Urothelium cell line (cell line): ENCODE results near the gene STARD5.
A peak's percentile ranks its signal among the peaks of the same experiment; 100 is the strongest.

Source experiments
- DNase-seq: peaks from one replicate; pipeline ENCODE4 v3.0.0; 2011; ENCODE audit warnings: low spot score, mixed read lengths
- FAIRE-seq: peaks from 2 replicates; lab custom pipeline; 2011; peaks lifted over from hg19 to GRCh38; lab: Jason Lieb, UNC

Gene STARD5

DNA sequence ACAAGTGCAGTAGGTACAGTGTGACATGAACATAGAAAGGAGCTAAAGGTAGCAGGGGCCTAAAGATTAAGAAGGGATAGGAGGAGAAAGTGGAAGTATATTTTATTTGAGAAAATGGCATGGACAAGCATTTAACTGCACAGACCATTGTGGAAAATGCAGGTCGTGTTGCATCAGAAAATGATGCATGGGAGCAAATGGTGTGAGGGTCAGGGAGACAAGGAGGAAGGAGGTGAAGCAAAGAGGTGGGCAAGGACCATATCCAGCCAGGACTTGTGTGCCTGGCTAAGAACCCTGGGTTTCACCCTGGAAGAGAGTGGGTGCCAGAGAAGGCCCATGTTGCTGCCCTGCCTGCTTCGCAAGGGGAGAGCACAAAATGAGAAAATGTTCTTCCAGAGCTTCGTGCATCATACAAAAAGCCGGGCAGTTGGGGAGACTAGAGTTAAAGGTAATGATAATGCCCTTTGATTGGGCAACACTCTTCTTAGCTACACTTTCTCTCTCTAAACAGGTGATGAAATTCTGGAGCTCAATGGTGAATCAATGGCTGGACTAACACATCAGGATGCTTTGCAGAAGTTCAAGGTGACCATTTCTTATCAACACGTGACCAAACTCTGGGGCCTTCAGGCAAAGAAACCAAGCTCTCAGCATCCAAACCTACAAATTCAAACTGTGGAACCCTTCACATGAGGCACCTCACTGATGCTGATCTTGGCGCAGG lies 45.5 kb downstream of the STARD5 start:
- FAIRE-seq (no peak), DNase-seq (no peak)

DNA sequence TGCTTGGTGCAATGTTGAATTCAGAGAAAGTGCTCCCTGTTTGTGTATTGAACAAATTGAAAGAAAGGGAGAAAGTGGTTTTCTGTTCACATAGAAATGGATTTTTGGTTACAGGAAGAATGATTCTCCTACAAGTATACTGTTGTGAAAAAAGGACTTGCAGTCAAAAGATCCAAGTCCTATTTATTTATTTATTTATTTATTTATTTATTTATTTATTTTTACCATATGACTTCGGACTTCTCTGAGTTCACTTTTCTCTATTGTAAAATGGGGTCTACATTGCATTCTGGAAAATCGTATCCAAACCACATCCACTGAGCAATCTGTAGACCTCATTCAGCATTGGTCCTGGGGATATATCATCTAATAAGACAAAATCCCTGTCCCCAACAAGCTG lies 46.1 kb downstream of the STARD5 start:
- FAIRE-seq = no peak
- DNase-seq = no peak

DNA sequence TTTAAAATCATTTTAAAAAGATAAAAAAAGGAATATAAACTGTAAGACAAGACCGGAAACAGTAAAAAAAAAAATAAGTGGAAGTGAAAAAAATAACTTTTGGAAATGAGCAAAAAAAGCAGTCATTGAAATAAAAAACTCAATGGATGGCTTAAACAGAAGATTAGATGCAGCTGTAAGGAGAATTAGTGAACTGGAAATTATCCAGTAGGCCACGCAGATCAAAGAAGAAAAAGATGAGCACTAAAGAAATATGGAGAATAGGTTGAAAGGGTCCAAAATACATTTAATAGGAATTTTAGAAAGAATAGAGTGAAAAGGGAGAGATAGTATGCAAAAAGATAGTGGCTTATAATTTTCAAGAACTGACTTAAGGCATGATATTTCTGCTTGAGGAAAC lies 47.0 kb downstream of the STARD5 start:
- DNase-seq = no peak
- no peak for FAIRE-seq

DNA sequence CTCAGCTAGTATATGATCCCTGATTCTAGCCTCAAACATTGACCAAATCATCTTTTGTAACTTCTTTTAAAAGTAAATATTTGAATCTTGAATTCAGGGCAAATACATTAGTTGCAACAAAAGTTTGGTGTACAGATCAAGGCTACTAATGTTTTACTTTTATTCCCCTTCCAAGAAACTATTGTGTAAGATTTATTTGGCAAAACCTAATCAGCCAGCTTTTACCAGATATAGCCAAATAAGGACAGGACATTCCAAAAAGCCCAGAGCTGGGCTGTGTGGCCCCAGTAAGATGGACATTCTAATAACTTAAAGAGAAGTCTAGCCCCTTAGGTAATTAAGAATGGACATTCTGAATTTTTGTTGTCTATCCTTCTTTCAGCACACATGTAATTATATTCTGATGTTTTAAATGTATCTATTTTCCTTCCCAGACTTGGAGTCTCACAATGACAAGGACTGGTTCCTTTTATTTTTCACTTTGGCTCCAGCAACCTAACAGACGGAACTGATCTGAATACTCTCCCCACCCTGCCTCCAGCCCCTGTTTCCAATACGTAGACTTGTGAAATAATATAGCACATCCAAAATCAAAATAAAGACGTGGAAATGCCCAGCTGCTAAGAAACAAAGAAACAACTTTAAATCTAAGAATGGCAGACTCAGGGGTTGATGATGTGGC lies 48.1 kb downstream of the STARD5 start:
- DNase-seq (no peak), FAIRE-seq (no peak)

DNA sequence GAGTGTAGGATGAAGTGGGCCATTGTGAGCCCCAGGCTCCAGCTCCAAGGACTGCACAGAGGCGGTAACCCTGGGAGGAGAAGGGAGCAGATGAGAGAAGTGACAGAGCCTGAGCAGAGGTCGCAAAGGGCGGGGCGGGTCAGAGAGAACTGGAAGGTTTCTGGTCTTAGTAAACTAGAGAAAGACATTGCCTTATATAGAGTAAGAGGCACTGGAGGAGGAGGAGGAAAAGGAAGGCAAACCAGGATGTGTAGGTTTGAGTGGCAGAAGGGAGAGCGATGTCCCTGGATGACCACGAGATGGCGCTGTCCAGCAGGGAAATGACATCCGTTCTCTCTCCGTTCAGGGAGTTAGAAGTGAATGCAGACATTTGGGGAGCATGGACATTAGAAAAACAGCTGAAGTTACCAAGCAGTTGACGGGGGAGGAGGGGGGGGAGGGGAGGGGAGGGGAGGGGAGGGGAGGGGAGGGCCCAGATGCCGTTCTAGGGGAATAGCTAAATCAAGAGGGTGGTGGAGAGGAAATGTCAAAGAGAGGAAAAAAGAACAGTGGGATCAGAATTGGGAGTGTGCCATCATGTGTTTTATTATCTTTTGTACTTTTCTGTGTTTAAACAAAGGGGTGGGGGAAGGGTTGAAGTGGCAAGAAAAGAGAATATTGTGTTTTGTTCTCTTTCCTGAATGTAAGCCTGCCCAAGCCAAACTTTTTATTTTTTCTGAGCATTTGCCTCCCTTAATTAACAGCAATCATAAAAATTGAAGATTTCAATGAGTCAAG lies 48.8 kb downstream of the STARD5 start:
- peak; percentile 94 for FAIRE-seq
- peak; percentile 80 for DNase-seq

DNA sequence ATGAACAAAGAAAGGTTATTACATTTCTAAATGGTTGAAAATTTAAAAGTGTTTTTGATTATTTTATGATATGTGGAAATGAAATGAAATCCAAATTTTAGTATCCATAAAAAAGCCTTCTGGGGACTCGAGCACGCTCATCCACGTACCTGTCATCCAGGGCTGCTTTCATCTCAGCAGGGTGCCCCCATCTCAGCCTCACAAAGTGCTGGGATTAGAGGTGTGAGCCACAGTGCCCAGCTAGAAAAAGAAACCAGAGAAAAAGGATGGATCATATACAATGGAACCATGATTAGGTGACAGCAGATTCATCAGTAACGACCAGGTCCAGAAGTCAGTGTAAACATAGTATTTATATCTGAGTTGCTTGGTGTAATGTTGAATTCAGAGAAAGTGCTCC lies 49.7 kb downstream of the STARD5 start:
- FAIRE-seq (no peak), DNase-seq (no peak)

DNA sequence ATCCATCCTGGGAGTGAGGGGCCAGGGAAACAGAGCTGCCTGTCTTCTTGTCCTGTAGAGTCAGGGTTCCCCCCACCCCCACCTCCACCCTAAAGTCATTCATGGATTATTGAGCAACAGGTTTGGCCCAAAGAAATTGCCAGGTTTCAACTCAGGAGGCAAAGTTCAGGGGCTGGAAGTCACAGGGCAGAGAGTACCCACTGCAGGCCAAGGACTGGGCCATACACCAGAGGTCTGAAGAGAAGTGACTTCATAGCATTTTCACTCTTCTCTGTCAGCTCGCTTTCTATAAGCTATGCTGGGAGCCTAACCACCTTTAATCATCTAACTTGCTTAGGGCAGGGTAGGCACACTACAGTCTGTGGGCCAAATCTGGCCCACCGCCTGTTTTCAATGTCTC lies 50.1 kb downstream of the STARD5 start:
- FAIRE-seq = no peak
- no peak for DNase-seq

DNA sequence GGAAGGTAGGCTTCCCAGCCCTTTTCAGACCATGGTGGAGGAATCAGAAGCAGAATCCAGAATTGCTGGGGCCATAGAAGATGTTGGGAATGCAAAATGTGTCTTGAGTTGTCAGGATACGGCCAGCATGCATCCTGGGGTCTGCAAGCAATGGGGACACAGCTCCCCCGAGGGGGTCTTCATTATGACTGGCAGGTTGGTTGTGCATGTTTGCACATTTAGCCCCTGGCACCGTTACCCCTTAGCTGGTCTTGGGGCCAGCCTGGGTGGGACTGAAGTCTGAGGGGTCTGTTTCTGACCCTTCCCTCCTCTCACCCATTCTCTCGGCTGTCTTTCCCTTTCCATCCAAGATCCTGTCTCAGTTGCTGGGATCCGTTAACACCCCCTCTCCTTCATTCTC lies 50.7 kb downstream of the STARD5 start:
- FAIRE-seq = no peak
- no peak for DNase-seq

DNA sequence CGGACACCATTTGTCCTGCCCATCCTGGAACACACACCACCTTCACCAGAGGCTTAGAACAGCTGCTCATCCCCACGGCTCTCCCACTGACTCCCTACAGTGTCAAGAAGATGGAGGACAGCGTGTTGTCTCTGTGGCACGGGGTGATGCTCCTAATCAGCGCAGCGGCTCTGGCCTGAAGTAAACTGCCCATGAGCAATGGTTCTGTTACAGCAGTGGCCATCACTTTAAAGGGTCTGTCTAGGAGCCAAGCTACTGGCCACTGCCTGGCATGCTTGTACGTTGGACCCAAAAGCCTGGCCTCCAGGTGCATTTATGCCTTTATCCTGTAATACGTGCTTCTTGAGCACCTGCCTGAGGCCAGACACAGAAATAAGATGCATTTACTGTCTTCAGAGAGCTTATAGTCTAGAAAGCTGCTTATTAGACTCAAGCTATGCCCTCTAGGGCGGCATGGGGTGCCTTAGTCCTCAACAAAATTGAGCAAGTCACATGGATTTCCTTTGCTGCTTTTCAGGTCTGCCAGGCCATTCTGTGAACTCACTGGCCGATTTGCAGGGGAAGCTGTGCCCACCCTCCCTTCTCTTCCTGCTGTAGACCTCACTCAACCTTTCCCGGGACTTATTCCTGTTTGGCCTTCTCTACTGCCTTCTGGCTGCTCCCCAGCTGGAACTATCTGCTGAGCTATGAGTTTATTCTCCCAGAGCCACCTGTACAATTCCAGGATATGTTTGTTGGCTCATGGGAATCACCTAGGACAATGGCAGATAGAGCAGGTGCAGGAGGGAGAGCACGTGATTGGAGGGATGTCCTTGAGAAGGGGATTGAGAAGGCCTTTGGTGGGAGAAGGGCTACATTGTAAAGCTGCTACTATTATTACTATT lies 51.9 kb downstream of the STARD5 start:
- DNase-seq = no peak
- no peak for FAIRE-seq

DNA sequence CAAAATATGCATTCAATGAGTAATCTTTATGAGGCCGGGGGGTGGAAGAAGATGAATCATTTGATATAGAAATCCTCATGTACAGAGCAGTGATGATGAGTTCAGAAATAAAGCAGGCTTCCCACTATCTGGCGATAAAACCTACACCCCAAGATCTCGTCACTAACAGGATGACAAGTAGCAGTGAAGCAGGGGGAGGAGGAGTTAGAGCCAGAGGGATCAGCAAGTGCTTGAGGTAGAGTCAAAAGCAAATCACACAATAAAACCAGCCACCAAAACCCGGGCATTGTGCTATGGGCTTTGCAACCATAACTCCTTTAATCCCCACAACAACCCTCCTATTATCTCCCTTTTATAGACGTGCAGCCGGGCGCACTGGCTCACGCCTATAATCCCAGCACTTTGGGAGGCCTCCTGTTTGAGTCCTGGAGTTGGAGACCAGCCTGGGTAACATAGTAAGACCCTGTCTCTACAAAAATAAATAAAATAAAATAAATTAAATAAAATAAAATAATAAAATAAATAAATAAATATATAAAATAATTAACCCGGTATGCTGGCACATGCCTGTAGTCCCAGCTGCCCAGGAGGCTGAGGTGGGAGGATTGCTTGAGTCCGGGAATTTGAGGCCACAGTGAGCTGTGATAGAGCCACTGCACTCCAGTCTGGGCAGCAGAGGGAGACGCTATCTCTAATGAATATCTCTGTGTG lies 53.0 kb downstream of the STARD5 start:
- DNase-seq (no peak), FAIRE-seq (no peak)

DNA sequence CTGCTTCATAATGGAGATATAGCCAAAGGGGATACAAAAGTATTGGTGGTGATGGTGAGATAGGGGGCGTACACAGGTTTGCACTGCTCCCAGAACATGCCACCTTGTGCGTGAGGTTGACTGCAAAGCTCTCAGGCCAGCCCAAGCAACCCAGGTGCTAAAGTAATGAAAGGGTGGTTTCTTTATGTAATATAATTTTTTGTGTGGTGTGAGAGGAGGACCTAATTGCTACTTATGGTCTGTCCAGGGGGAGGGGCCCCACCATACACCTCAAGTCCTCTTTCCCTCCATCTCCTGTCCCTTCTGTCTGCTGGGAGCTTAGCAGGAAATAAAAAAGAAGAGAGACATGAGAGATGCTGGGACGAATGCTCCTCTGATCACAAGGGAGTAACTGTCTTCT lies 53.8 kb downstream of the STARD5 start:
- FAIRE-seq (no peak), DNase-seq (no peak)

DNA sequence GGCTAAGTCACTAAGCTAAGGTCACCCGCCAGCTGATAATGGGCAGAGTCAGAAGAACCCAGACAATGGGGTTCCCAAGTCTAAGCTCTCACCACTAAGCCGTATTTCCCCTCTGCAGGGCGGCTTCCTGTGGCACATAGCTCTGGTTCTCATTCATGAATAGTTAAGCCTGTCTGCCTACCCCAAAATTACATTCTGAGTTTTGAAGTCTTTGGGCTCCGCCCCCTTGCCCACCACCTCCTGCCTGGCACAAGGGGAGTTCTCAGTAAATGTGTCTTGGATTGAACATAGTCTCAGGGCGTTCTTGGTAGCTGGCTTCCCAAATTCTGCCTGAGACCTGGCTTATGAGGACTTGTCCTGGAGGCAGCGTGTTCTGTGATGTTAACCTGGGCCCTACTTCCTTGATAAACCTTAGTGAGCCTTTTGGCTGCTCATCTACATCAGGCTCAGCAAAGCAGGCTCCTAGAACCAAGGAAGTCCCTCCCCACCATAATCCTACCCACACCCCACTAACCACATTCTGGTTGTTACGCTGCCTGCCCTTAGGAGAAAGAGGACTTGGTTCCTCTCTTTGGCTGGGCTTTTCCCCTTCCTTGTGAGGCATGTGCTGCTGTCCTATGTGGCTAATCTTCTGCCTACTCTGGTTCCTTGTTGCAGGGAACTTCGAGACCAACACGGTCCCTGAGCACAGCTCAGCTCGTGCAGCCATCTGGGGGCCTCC lies 54.9 kb downstream of the STARD5 start:
- no peak for FAIRE-seq
- no peak for DNase-seq

DNA sequence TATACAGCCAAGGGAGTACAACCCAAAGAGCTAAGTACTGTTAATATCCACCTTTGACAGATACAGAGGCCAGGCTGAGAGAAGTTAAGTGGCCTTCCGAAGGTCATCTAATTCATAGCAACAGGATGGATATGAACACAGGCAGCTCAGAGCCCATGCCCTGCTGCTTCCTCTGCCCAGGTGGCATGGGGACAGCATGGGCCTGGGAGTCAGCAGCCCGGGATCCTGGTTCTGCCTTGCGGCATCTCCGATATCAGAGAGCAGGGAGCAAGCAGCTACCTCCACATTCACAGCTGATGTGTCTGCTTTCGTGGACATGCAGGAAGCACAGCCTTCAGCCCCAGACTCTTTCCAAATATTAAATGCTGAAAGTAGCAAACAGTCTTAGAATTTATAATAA lies 55.6 kb downstream of the STARD5 start:
- DNase-seq = no peak
- FAIRE-seq = no peak

DNA sequence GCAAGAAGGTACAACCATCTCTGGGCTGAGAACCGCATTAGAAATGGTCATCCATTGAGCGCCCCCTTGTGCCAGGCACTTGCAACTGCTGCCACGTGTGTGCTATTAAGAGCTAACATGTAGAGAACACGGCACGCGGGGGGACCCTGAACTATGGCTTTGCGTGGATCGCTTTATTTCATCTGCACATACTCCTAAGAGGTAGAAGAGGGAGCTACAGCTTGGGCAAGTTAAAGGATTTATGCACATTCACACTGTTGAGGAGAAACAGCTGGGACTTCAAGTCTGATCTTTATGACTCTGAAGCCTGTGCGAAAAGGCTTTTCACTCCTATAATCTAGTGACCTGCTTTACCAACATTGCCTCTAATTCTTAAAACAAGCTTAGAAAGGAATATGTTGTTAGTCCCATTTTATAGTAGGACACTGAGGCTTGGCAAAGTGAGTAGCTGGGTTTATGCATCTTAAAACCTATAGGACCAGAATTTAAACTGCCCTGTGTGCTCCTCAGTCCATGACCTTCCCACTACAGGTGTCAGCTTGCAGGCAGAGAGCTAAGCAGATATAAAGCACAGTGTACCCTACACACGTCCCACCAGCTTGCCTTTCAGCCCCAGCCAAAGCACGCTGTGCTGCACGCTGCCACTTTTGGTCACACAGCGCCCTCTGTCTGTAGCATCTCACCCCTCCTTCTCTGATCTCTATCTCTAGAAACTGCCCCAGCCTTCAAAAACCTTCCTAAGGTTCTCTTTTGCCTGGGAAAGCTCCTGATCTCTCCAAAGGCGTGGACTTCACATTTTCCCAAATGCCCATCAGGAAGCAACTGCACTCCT lies 57.8 kb downstream of the STARD5 start:
- FAIRE-seq (peak; percentile 79), DNase-seq (peak; percentile 82)

DNA sequence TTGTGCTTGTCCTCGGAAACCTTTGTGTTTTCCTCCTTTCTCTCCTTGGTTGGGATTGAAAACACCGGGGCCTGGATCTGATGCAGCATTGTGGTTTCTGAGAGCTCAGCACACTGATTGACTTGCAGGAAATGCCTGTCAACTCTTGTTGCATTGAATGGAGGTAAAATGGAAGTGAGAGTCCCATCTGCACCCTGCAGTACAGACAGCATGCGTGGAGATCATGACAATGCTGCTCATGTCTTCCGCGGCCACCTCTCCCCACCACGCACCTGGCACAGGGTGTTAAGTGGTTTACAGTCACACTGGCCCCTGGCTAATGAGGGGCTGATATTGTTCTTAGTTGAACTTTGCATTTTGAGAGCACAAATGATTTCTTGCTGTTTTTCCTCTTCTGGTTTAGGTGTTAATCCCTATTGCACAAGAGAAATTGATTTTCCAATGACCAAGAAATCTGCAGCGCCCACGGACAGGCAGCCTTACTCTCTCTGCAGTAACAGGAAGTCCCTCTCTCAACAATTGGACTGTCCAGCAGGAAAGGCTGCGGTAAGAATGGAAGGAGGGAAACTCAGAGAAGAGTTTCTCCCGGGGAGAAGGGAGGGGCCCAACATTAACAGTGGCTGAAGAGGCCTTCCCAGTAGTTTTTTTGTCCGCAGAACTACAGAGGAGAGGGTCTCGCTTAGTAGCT lies 58.5 kb downstream of the STARD5 start:
- no peak for DNase-seq
- FAIRE-seq = no peak

DNA sequence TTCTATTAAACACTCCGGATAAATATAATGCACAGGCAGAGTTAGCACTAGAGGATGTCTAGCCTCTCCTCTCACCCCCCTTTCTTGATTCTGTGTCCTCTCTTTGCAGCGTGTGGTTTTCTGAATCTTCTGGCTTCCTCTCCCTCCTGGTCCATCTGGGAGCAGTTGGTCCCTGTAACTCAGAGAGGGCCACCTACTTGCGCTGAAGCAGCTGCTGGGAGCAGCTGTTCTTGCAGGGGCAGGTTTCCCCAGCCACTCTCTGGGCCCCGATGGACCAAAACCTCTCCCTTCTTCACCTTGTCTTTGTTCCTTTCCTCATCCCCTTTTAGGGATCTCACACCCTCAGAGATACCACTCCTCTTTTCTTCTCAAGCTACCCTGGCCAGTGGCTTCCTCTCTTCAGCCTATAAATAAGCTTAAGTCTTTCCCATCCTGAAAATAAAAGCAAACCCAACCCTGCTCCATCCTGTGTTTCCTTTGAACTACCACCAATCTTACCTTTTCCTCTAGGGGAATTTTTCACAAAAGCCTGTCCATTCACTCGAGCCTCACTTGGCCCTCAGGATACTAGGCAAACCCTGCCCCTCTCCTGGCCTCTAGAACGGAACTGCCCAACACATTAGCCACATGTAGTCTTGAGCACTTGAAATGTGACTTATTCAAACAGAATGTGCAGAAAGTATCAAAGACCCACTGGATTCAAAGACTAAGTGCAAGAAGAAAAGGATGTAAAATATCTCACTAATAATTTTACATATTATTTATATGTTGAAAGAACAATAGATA lies 59.7 kb downstream of the STARD5 start:
- DNase-seq (no peak), FAIRE-seq (no peak)

DNA sequence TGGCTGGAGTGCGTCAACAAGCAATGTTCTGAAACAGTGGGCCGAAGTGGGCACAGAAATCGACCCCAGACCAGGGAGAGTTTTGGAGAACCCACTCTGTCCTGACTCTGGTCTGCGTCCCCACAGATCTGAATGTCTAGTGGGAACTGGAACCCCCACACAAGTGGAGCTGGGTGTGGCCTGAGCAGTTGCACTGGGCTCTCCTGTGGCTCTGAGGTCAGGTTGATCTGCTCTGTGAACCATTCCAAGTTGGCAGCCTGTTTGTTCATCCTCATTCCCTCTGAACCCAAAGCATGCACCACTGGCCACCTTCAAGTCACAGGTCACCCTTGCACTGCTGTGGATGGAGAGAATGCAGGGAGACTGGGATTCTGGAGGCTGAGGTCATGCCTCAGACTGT lies 60.5 kb downstream of the STARD5 start:
- DNase-seq = no peak
- no peak for FAIRE-seq
